HepG2 (cell line): Measurements from ENCODE around the gene PALM2AKAP2. TPM values are rescaled to one million over a fixed set of nuclear protein-coding genes. Genes with fewer than 3 reads are reported as not detected.

ENCODE experiments used
- ATAC-seq: fragments of 200-7000 bp; cut with Tn5 transposase; 3 replicates; pipeline ENCODE4 v1.9.1; 2020; ENCODE audit warnings: mild to moderate bottlenecking, moderate library complexity
- BruUV-seq: library from RNA; stranded (reverse); fragments of 400-500 nt; replicated peaks from 2 replicates; lab custom pipeline; 2021; lab: Mats Ljungman, UMichigan
- CTCF ChIA-PET: fragments of 300-600 bp; formaldehyde crosslinking; extraction: SDS; loops from one replicate; lab custom pipeline; 2021; ENCODE audit warnings: low total read pairs, inconsistent platforms, low intra/inter-chr PET ratio; lab: Yijun Ruan, JAX
- POLR2A ChIA-PET: fragments of 350-600 bp; sonication (Branson Sonifier 250); formaldehyde crosslinking; loops from one replicate; lab custom pipeline; 2020; ENCODE audit warnings: antibody characterized with exemption, inconsistent platforms; lab: Yijun Ruan, JAX
- DNase-seq: peaks from one replicate; pipeline ENCODE4 v3.0.0-alpha.2; 2015; ENCODE audit warnings: low spot score
- FAIRE-seq: peaks from 3 replicates; lab custom pipeline; 2011; peaks lifted over from hg19 to GRCh38; lab: Jason Lieb, UNC
- H2AFZ ChIP-seq: one replicate; pipeline ENCODE4 v1.6.1; 2011; ENCODE audit warnings: low read length, inconsistent platforms
- H3K27ac ChIP-seq: fragments of 300-600 bp; 3 replicates; pipeline ENCODE4 v1.8.0; 2011; ENCODE audit warnings: mixed run types, mild to moderate bottlenecking, mixed read lengths, low read length, inconsistent platforms; ENCODE audit not compliant: insufficient read depth; ENCODE audit errors: extremely low read length
- H3K27me3 ChIP-seq, 2 experiments: fragments of 200-600 bp in 1 of 2; 2 replicates in 1 of 2; 3 replicates in 1 of 2; pipeline versions ENCODE4 v1.6.0 to v1.8.0; 2011; ENCODE audit warnings: low read length in 2 of 2, mild to moderate bottlenecking in 2 of 2, moderate library complexity in 2 of 2, inconsistent platforms in 1 of 2; ENCODE audit not compliant: insufficient read depth in 2 of 2, control insufficient read depth in 1 of 2
- H3K36me3 ChIP-seq, 2 experiments: fragments of 200-600 bp in 1 of 2; replicated peaks in 1 of 2; 2 replicates in 1 of 2; 3 replicates in 1 of 2; pipeline versions ENCODE4 v1.5.1 to v1.8.0; 2011; ENCODE audit warnings: low read length in 2 of 2, inconsistent platforms in 1 of 2; ENCODE audit not compliant: insufficient read depth in 2 of 2, control insufficient read depth in 1 of 2
- H3K4me1 ChIP-seq: 2 replicates; pipeline ENCODE4 v1.5.1; 2012; ENCODE audit warnings: low read length, inconsistent platforms; ENCODE audit not compliant: insufficient read depth
- H3K4me2 ChIP-seq: 2 replicates; pipeline ENCODE4 v1.6.0; 2011; ENCODE audit warnings: low read depth, low read length, inconsistent platforms
- H3K4me3 ChIP-seq, 3 experiments: fragments of 200-600 bp in 1 of 3; sonication (generic), shearing (Covaris generic) in 1 of 3; replicated peaks in 1 of 3; 2 replicates each; pipeline ENCODE4 v1.5.1; 2011 to 2016; ENCODE audit warnings: low read length in 3 of 3, inconsistent platforms in 2 of 3, low read depth in 2 of 3, mild to moderate bottlenecking in 2 of 3, control low read depth in 1 of 3, mixed read lengths in 1 of 3; ENCODE audit not compliant: insufficient read depth in 1 of 3
- H3K79me2 ChIP-seq: one replicate; pipeline ENCODE4 v1.6.1; 2011; ENCODE audit warnings: low read length, inconsistent platforms; ENCODE audit not compliant: insufficient read depth
- H3K9ac ChIP-seq: 2 replicates; pipeline ENCODE4 v1.6.0; 2011; ENCODE audit warnings: mild to moderate bottlenecking, low read depth, low read length, inconsistent platforms; ENCODE audit not compliant: insufficient read depth
- H3K9me3 ChIP-seq: 2 replicates; pipeline ENCODE4 v1.5.1; 2012; ENCODE audit warnings: mild to moderate bottlenecking, low read length
- H4K20me1 ChIP-seq: 2 replicates; pipeline ENCODE4 v1.6.0; 2011; ENCODE audit warnings: inconsistent platforms, mild to moderate bottlenecking, low read length, moderate library complexity; ENCODE audit not compliant: insufficient read depth
- FOXA1 ChIP-seq, 2 experiments: fragments of 450-650 bp in 1 of 2; sonication (generic) in 1 of 2; formaldehyde crosslinking in 1 of 2; IDR thresholded peaks; 2 replicates each; pipeline versions ENCODE4 v1.4.0 to v1.6.1; 2016 to 2020; ENCODE audit warnings: missing genetic modification reagents in 1 of 2
- GATAD2A ChIP-seq: IDR thresholded peaks from 2 replicates; pipeline ENCODE4 v1.6.1; 2016
- HNRNPL ChIP-seq: fragments of 200-400 bp; formaldehyde crosslinking; IDR thresholded peaks from 2 replicates; pipeline ENCODE4 v1.6.1; 2017; ENCODE audit warnings: mild to moderate bottlenecking, low read depth, low read length
- ZNF253 ChIP-seq: sonication (generic); formaldehyde crosslinking; IDR thresholded peaks from 2 replicates; pipeline ENCODE4 v1.8.0; 2022; ENCODE audit warnings: mild to moderate bottlenecking, missing genetic modification reagents, borderline replicate concordance
- WGBS: methylation state at CpG from one replicate; pipeline ENCODE4 v1.1.6; 2017; ENCODE audit warnings: low lambda C conversion rate; 5-methylcytosine and 5-hydroxymethylcytosine counted together
- in situ Hi-C: cut with HindIII; loops from 2 replicates; pipeline ENCODE4 v1.10.0; 2017; ENCODE audit warnings: low pct_unique_long_range_greater_than_20kb; ENCODE audit not compliant: extremely low pct_ligation_motif_present
- intact Hi-C: fragments of 100-400 bp; cut with micrococcal nuclease; formaldehyde crosslinking; loops from one replicate; pipeline ENCODE4 v1.10.0; 2022; ENCODE audit not compliant: unreplicated experiment
- polyA plus RNA-seq, 8 experiments: library from polyadenylated mRNA; depleted of rRNA in 3 of 8; stranded (reverse) in 7 of 8; unstranded in 1 of 8; fragments of >200 nt; fragmentation: Illumina TruSeq in 4 of 8; extraction: Trizol in 4 of 8; gene quantifications; 2 replicates each; pipeline versions ENCODE4 v1.2.1 to v1.2.3, GENCODE V29; 2011 to 2016; ENCODE audit warnings: low read depth in 4 of 8, missing spikeins in 1 of 8, mixed read lengths in 1 of 8; ENCODE audit not compliant: insufficient read depth in 1 of 8
- total RNA-seq, 5 experiments: library from RNA; depleted of rRNA; stranded (reverse); fragments of >200 nt; fragmentation: Illumina TruSeq; extraction: Trizol; gene quantifications; 2 replicates each; pipeline ENCODE4 v1.2.3, GENCODE V29; 2016; ENCODE audit warnings: low read depth in 1 of 5
- TF ChIP-seq, protein P1 (sequence below): sonication (generic); formaldehyde crosslinking; IDR thresholded peaks from 2 replicates; pipeline ENCODE4 v1.4.0; 2020; ENCODE audit warnings: missing genetic modification reagents
- TF ChIP-seq, protein P2 (sequence below): IDR thresholded peaks from 2 replicates; pipeline ENCODE4 v1.6.1; 2012; ENCODE audit warnings: low read depth, low read length, improper control_type of control experiment

The PALM2AKAP2 gene
- total and polyA plus RNA-seq, 2 of the 13 experiments (the other 11 are each of a cell fraction or from before 2014, with no cell fraction given): 0.25 to 1.8 TPM

DNA sequence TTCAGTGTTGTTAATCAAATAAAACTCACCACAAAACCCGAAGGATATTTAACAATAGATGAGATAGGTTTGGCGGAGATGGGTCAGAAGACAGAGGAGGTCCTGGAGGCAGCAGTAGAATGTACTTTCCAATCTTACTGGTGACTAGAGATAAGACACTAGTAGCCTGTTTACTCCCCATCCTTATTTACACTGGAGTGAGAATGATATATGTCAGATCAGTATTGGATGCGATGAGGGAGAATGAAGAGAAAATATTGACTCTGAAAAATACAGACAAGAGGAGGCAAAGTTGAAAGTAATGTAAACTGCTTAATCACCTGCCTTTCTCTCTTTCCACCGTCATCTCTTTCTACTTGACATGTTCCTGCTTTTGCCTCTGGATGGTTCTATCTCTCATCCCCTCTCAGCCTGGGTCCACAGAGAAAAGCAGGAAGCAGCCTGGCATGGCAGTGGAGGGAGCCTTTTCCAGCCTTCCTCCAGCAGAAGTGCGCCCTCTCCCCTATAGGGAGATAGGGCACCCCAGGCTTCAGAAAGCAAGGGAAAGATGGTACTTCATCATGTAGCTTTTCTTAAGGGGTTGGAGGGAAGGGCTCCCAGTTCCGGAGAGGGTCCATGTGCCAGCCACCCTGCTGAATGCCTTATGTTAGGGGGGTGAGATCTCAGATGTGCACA is 11.1 kb downstream of the PALM2AKAP2 start:
- CTCF ChIA-PET: no interaction called here
- DNase-seq: no peak
- no TSS peak for BruUV-seq
- in situ Hi-C loops (no loop called here), intact Hi-C loops (no loop called here)
- no peak; the same call in 2 of the 3 replicates for ATAC-seq
- no peak overlapping the region for H3K27ac ChIP-seq
- H3K9me3 ChIP-seq: no peaks in the 10 kb centered on the region
- H3K9ac ChIP-seq: no peak overlapping the region
- peaks cover 14% of the 10 kb centered on the region for H3K4me1 ChIP-seq
- no peaks in the 10 kb centered on the region for H4K20me1 ChIP-seq
- POLR2A ChIA-PET: no interaction called here
- no peaks in the 10 kb centered on the region for H3K27me3 ChIP-seq
- no peak overlapping the region for H3K4me2 ChIP-seq
- H3K79me2 ChIP-seq: no peaks in the 10 kb centered on the region
- FAIRE-seq: no peak
- WGBS: 44% methylated on average over 6 of the region's 6 CpGs
- no peaks in the 10 kb centered on the region for H3K36me3 ChIP-seq
- no peak overlapping the region for H2AFZ ChIP-seq
- TF ChIP-seq ZNF253 (CRISPR knock-in tag) (no peak), FOXA1 (IDR thresholded peaks at IDR 0.05) (peak; percentile 53), FOXA1 (CRISPR knock-in tag; IDR thresholded peaks at IDR 0.05) (no peak), HNRNPL (no peak), GATAD2A (CRISPR knock-in tag) (no peak)
- TF ChIP-seq, protein P1, sequence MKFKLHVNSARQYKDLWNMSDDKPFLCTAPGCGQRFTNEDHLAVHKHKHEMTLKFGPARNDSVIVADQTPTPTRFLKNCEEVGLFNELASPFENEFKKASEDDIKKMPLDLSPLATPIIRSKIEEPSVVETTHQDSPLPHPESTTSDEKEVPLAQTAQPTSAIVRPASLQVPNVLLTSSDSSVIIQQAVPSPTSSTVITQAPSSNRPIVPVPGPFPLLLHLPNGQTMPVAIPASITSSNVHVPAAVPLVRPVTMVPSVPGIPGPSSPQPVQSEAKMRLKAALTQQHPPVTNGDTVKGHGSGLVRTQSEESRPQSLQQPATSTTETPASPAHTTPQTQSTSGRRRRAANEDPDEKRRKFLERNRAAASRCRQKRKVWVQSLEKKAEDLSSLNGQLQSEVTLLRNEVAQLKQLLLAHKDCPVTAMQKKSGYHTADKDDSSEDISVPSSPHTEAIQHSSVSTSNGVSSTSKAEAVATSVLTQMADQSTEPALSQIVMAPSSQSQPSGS: no peak
- TF ChIP-seq, protein P2, sequence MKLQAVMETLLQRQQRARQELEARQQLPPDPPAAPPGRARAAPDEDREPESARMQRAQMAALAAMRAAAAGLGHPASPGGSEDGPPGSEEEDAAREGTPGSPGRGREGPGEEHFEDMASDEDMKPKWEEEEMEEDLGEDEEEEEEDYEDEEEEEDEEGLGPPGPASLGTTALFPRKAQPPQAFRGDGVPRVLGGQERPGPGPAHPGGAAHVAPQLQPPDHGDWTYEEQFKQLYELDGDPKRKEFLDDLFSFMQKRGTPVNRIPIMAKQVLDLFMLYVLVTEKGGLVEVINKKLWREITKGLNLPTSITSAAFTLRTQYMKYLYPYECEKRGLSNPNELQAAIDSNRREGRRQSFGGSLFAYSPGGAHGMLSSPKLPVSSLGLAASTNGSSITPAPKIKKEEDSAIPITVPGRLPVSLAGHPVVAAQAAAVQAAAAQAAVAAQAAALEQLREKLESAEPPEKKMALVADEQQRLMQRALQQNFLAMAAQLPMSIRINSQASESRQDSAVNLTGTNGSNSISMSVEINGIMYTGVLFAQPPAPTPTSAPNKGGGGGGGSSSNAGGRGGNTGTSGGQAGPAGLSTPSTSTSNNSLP: peak; percentile 38; the same call in 1 of the 2 replicates
- TF ChIP-seq, all 625 proteins: peak for 2
- no peak overlapping the region for H3K4me3 ChIP-seq
